ENCODE data around the gene B3GALT2. TPM values are rescaled to one million over a fixed set of nuclear protein-coding genes. Genes with fewer than 3 reads are reported as not detected.

Gene B3GALT2
- total RNA-seq, 1 donor from 2014 or later = not detected

GRCh38 chr1:193156117-193156821 lies 30.1 kb downstream of the B3GALT2 start:
- TF ChIP-seq, protein P1, sequence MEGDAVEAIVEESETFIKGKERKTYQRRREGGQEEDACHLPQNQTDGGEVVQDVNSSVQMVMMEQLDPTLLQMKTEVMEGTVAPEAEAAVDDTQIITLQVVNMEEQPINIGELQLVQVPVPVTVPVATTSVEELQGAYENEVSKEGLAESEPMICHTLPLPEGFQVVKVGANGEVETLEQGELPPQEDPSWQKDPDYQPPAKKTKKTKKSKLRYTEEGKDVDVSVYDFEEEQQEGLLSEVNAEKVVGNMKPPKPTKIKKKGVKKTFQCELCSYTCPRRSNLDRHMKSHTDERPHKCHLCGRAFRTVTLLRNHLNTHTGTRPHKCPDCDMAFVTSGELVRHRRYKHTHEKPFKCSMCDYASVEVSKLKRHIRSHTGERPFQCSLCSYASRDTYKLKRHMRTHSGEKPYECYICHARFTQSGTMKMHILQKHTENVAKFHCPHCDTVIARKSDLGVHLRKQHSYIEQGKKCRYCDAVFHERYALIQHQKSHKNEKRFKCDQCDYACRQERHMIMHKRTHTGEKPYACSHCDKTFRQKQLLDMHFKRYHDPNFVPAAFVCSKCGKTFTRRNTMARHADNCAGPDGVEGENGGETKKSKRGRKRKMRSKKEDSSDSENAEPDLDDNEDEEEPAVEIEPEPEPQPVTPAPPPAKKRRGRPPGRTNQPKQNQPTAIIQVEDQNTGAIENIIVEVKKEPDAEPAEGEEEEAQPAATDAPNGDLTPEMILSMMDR (IDR thresholded peaks at IDR 0.05) = no peak
- TF ChIP-seq EZH2 (IDR thresholded peaks at IDR 0.05) (no peak), EZH2phosphoT487 (IDR thresholded peaks at IDR 0.05) (no peak)
- Mint-ChIP-seq H3K9me3 (no peaks in the 10 kb centered on the region), H3K27ac (no peak overlapping the region), H3K4me1 (no peaks in the 10 kb centered on the region), H3K27me3 (ENCODE audit: insufficient read depth, low read depth) (no peaks in the 10 kb centered on the region), H3K36me3 (peaks cover 17% of the 10 kb centered on the region), H3K4me3 (no peak overlapping the region)
- Histone ChIP-seq H4K20me1 (ENCODE audit: low read depth) (peaks cover 22% of the 10 kb centered on the region), H3F3A (ENCODE audit: low read depth) (peaks cover 9% of the 10 kb centered on the region), H3K27me3 (no peaks in the 10 kb centered on the region), H3K9ac (no peak overlapping the region), H3K36me3 (peaks cover 21% of the 10 kb centered on the region), H2AFZ (replicated peaks) (no peak overlapping the region), H3K27ac (no peak overlapping the region), H3K4me2 (no peak overlapping the region), H3K79me2 (ENCODE audit: low read depth) (peaks cover 31% of the 10 kb centered on the region), H3K9me3 (ENCODE audit: low read depth) (no peaks in the 10 kb centered on the region), H3K4me1 (no peaks in the 10 kb centered on the region), H3K4me3 (no peak overlapping the region)
- DNase-seq (ENCODE audit: low spot score) = no peak

DNA sequence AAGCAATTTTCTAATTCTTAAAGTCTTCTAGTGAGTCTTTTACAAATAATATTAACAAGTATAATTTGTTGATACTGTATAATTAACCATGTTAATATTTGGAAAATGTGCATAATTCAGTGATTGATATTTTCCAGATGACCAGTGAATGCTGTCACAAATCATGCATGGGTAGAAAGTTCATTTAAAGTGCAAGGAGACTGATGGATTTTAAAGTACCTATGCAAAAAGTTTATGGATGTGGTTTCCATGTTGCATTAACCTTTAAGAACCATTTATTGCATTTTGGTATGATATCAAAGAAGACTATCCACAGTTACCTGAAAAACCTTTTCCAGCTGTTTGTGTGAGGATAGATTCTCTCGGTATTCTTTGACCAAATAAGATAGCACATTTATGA lies 41.4 kb downstream of the B3GALT2 start:
- no peaks in the 10 kb centered on the region for H3K27me3 ChIP-seq
- no peak overlapping the region for H3K27ac ChIP-seq
- no peaks in the 10 kb centered on the region for H3F3A ChIP-seq (ENCODE audit: low read depth)
- H3K27me3 Mint-ChIP-seq (ENCODE audit: insufficient read depth, low read depth) = no peaks in the 10 kb centered on the region
- peaks cover 46% of the 10 kb centered on the region for H3K79me2 ChIP-seq (ENCODE audit: low read depth)
- TF ChIP-seq EZH2phosphoT487 (IDR thresholded peaks at IDR 0.05) = no peak
- no peak for TF ChIP-seq EZH2 (IDR thresholded peaks at IDR 0.05)
- TF ChIP-seq, protein P1 (IDR thresholded peaks at IDR 0.05) = no peak
- H3K4me3 Mint-ChIP-seq = no peak overlapping the region
- no peak for DNase-seq (ENCODE audit: low spot score)
- peaks cover 17% of the 10 kb centered on the region for H4K20me1 ChIP-seq (ENCODE audit: low read depth)
- H3K9me3 Mint-ChIP-seq = no peaks in the 10 kb centered on the region
- no peak overlapping the region for H3K4me2 ChIP-seq
- no peak overlapping the region for H3K27ac Mint-ChIP-seq
- no peaks in the 10 kb centered on the region for H3K4me1 ChIP-seq
- no peaks in the 10 kb centered on the region for H3K9me3 ChIP-seq (ENCODE audit: low read depth)
- peaks cover 19% of the 10 kb centered on the region for H3K36me3 Mint-ChIP-seq
- H3K9ac ChIP-seq = no peak overlapping the region
- peaks cover 41% of the 10 kb centered on the region for H3K36me3 ChIP-seq
- H2AFZ ChIP-seq (replicated peaks) = no peak overlapping the region
- no peak overlapping the region for H3K4me3 ChIP-seq
- no peaks in the 10 kb centered on the region for H3K4me1 Mint-ChIP-seq

- Histone ChIP-seq H3K4me1 (no peaks in the 10 kb centered on the region), H3K36me3 (peaks cover 39% of the 10 kb centered on the region)
- peaks cover 25% of the 10 kb centered on the region for H3K36me3 Mint-ChIP-seq
These were observed 42.0 kb downstream of the B3GALT2 start for GRCh38 chr1:193144361-193144938.

More at GRCh38 chr1:193144361-193144938, 42.0 kb downstream of the B3GALT2 start:
- Histone ChIP-seq H3K9ac (no peak overlapping the region), H3F3A (ENCODE audit: low read depth) (no peaks in the 10 kb centered on the region), H3K27me3 (no peaks in the 10 kb centered on the region), H3K79me2 (ENCODE audit: low read depth) (peaks cover 52% of the 10 kb centered on the region), H3K27ac (no peak overlapping the region), H4K20me1 (ENCODE audit: low read depth) (peaks cover 17% of the 10 kb centered on the region), H2AFZ (replicated peaks) (no peak overlapping the region), H3K4me3 (no peak overlapping the region), H3K4me2 (no peak overlapping the region), H3K9me3 (ENCODE audit: low read depth) (no peaks in the 10 kb centered on the region)
- H3K4me1 Mint-ChIP-seq = no peaks in the 10 kb centered on the region
- H3K27me3 Mint-ChIP-seq (ENCODE audit: insufficient read depth, low read depth) = no peaks in the 10 kb centered on the region
- no peak overlapping the region for H3K4me3 Mint-ChIP-seq
- no peak for DNase-seq (ENCODE audit: low spot score)
- no peak for TF ChIP-seq EZH2phosphoT487 (IDR thresholded peaks at IDR 0.05)
- no peak for TF ChIP-seq EZH2 (IDR thresholded peaks at IDR 0.05)
- TF ChIP-seq, protein P1 (IDR thresholded peaks at IDR 0.05) = no peak
- no peaks in the 10 kb centered on the region for H3K9me3 Mint-ChIP-seq
- no peak overlapping the region for H3K27ac Mint-ChIP-seq
